ENCODE results near the gene NDUFAF5.

GRCh38 chr20:13868331-13868730 lies 83.5 kb downstream of the NDUFAF5 start:
- TF ChIP-seq YY1 (IDR thresholded peaks at IDR 0.05; ENCODE audit: insufficient read depth, insufficient read length) (no peak), SUZ12 (IDR thresholded peaks at IDR 0.05; ENCODE audit: extremely low read depth, insufficient read depth, insufficient read length) (no peak)
